CD14-positive monocyte (primary cell): Measurements from ENCODE around the gene ARID1B. TPM values are rescaled to one million over a fixed set of nuclear protein-coding genes. Genes with fewer than 3 reads are reported as not detected.

Experiments used
- DNase-seq, 3 donors: peaks; one replicate each; pipeline ENCODE4 v3.0.0-alpha.2; 2011 to 2022
- H2AFZ ChIP-seq: 2 replicates; pipeline ENCODE4 v1.6.0; 2012; ENCODE audit warnings: mild to moderate bottlenecking, low read depth, low read length, inconsistent platforms; ENCODE audit not compliant: insufficient read depth, poor library complexity, severe bottlenecking
- H3K27ac ChIP-seq, 2 donors: 1 replicate in 1 of 2; 2 replicates in 1 of 2; pipeline ENCODE4 v1.5.1; 2012 to 2013; ENCODE audit warnings: low read length in 2 of 2, control low read depth in 1 of 2, inconsistent platforms in 1 of 2, low read depth in 1 of 2, mild to moderate bottlenecking in 1 of 2
- H3K27me3 ChIP-seq, 2 donors: one replicate each; pipeline versions ENCODE4 v1.6.0 to v1.6.1; 2011 to 2013; ENCODE audit warnings: low read length in 2 of 2; ENCODE audit not compliant: control insufficient read depth in 2 of 2, insufficient read depth in 2 of 2
- H3K36me3 ChIP-seq, 2 donors: replicated peaks in 1 of 2; 1 replicate in 1 of 2; 2 replicates in 1 of 2; pipeline versions ENCODE4 v1.5.1 to v1.6.1; 2012 to 2013; ENCODE audit warnings: low read length in 2 of 2, control low read depth in 1 of 2, inconsistent platforms in 1 of 2, mild to moderate bottlenecking in 1 of 2; ENCODE audit not compliant: insufficient read depth in 2 of 2, control insufficient read depth in 1 of 2
- H3K4me1 ChIP-seq, 2 donors: 1 replicate in 1 of 2; 2 replicates in 1 of 2; pipeline versions ENCODE4 v1.5.1 to v1.6.1; 2012 to 2013; ENCODE audit warnings: low read length in 2 of 2, control low read depth in 1 of 2, inconsistent platforms in 1 of 2, mild to moderate bottlenecking in 1 of 2, moderate library complexity in 1 of 2; ENCODE audit not compliant: insufficient read depth in 2 of 2, control insufficient read depth in 1 of 2
- H3K4me2 ChIP-seq: replicated peaks from 2 replicates; pipeline ENCODE3; 2012; ENCODE audit warnings: low read length, moderate library complexity, mild to moderate bottlenecking; ENCODE audit not compliant: poor library complexity, severe bottlenecking; ENCODE audit errors: extremely low read depth
- H3K4me3 ChIP-seq, 3 experiments: fragments of 200-600 bp in 1 of 3; sonication (generic) in 1 of 3; replicated peaks in 1 of 3; 1 replicate in 2 of 3; 2 replicates in 1 of 3; pipeline ENCODE4 v1.5.1; 2011 to 2013; ENCODE audit warnings: low read length in 3 of 3, mild to moderate bottlenecking in 3 of 3, control low read depth in 2 of 3, low read depth in 2 of 3, inconsistent platforms in 1 of 3, moderate library complexity in 1 of 3
- H3K79me2 ChIP-seq: 2 replicates; pipeline ENCODE4 v1.6.0; 2012; ENCODE audit warnings: mild to moderate bottlenecking, control low read depth, inconsistent platforms, low read length, moderate library complexity; ENCODE audit not compliant: insufficient read depth
- H3K9ac ChIP-seq: 2 replicates; pipeline ENCODE4 v1.6.0; 2017; ENCODE audit warnings: low read length, mild to moderate bottlenecking; ENCODE audit not compliant: insufficient read depth, poor library complexity, severe bottlenecking
- H3K9me3 ChIP-seq, 2 donors: replicated peaks in 1 of 2; 1 replicate in 1 of 2; 2 replicates in 1 of 2; pipeline versions ENCODE4 v1.5.1 to v1.6.1; 2012 to 2013; ENCODE audit warnings: low read length in 2 of 2, control low read depth in 1 of 2; ENCODE audit not compliant: control insufficient read depth in 1 of 2, insufficient read depth in 1 of 2
- H4K20me1 ChIP-seq: 2 replicates; pipeline ENCODE4 v1.6.0; 2012; ENCODE audit warnings: mild to moderate bottlenecking, low read length, control low read depth, moderate library complexity; ENCODE audit not compliant: insufficient read depth
- H3K27ac Mint-ChIP-seq, 7 donors: one replicate each; pipeline ENCODE4 v1.8.0; 2020; ENCODE audit warnings: mild to moderate bottlenecking in 7 of 7, mixed read lengths in 7 of 7, moderate library complexity in 6 of 7, inconsistent platforms in 2 of 7
- H3K27me3 Mint-ChIP-seq, 3 donors: one replicate each; pipeline ENCODE4 v1.8.0; 2021 to 2022; ENCODE audit warnings: low read depth in 3 of 3, mild to moderate bottlenecking in 3 of 3, mixed read lengths in 3 of 3, moderate library complexity in 3 of 3, inconsistent platforms in 1 of 3
- H3K36me3 Mint-ChIP-seq, 2 donors: one replicate each; pipeline ENCODE4 v1.8.0; 2020; ENCODE audit warnings: mixed read lengths in 2 of 2, inconsistent platforms in 1 of 2, mild to moderate bottlenecking in 1 of 2
- H3K4me1 Mint-ChIP-seq: one replicate; pipeline ENCODE4 v1.8.0; 2020; ENCODE audit warnings: mild to moderate bottlenecking, mixed read lengths
- H3K4me3 Mint-ChIP-seq, 2 donors: one replicate each; pipeline ENCODE4 v1.8.0; 2020; ENCODE audit warnings: mild to moderate bottlenecking in 2 of 2, mixed read lengths in 2 of 2, moderate library complexity in 1 of 2
- H3K9me3 Mint-ChIP-seq, 7 donors: one replicate each; pipeline ENCODE4 v1.8.0; 2020 to 2022; ENCODE audit warnings: mixed read lengths in 7 of 7, mild to moderate bottlenecking in 6 of 7, moderate library complexity in 6 of 7, inconsistent platforms in 2 of 7
- CTCF ChIP-seq: fragments of 200-600 bp; IDR thresholded peaks from one replicate; pipeline ENCODE4 v1.8.0; 2022; ENCODE audit warnings: antibody characterized with exemption, mild to moderate bottlenecking
- WGBS: methylation state at CpG from one replicate; pipeline ENCODE4 v1.1.5; 2013; ENCODE audit warnings: missing lambda C conversion rate; ENCODE audit not compliant: insufficient coverage; 5-methylcytosine and 5-hydroxymethylcytosine counted together
- intact Hi-C, 2 donors: fragments of 100-400 bp; cut with micrococcal nuclease; formaldehyde crosslinking; loops; one replicate each; pipeline versions ENCODE4 v1.15.0 to v1.15.1; 2023
- polyA plus RNA-seq, 3 donors: library from polyadenylated mRNA; depleted of rRNA in 1 of 3; unstranded in 2 of 3; stranded (reverse) in 1 of 3; fragments of 300-500 nt in 2 of 3; fragments of >200 nt in 1 of 3; fragmentation: Illumina TruSeq in 2 of 3; gene quantifications; 1 replicate in 2 of 3; 2 replicates in 1 of 3; pipeline ENCODE4 v1.2.3, GENCODE V29; 2012 to 2021

ARID1B gene
- polyA plus RNA-seq, 3 donors: 3.2 to 22.1 (median 3.8) TPM

GRCh38 chr6:157017022-157017421 lies 239.8 kb downstream of the ARID1B start:
- no CpG with 5 or more reads among the region's 1 CpG for WGBS
- no peak overlapping the region for H3K27ac Mint-ChIP-seq
- TF ChIP-seq CTCF: no peak
- H3K27me3 Mint-ChIP-seq: no peaks in the 10 kb centered on the region
- Histone ChIP-seq H3K9me3 (no peaks in the 10 kb centered on the region), H3K4me3 (no peak overlapping the region), H4K20me1 (peaks cover 69% of the 10 kb centered on the region), H3K9ac (no peak overlapping the region), H3K79me2 (peaks cover 65% of the 10 kb centered on the region), H3K4me1 (peaks cover 18 to 21% of the 10 kb centered on the region in 2 donors), H2AFZ (no peak overlapping the region), H3K27ac (no peak overlapping the region), H3K36me3 (no peaks in the 10 kb centered on the region), H3K4me2 (no peak overlapping the region), H3K27me3 (no peaks in the 10 kb centered on the region)
- H3K4me3 Mint-ChIP-seq: no peak overlapping the region
- peaks cover 21% of the 10 kb centered on the region for H3K4me1 Mint-ChIP-seq
- DNase-seq: no peak
- no peaks in the 10 kb centered on the region for H3K9me3 Mint-ChIP-seq
- intact Hi-C loops: no loop called here
- H3K36me3 Mint-ChIP-seq: no peaks in the 10 kb centered on the region

GRCh38 chr6:157017861-157018260 lies 240.7 kb downstream of the ARID1B start:
- Mint-ChIP-seq H3K27me3 (no peaks in the 10 kb centered on the region), H3K9me3 (no peaks in the 10 kb centered on the region), H3K4me1 (peaks cover 26% of the 10 kb centered on the region), H3K4me3 (no peak overlapping the region), H3K36me3 (no peaks in the 10 kb centered on the region), H3K27ac (peak overlapping the region in 1 of 7 donors; percentile 24)
- Histone ChIP-seq H2AFZ (no peak overlapping the region), H3K9me3 (no peaks in the 10 kb centered on the region), H3K27ac (no peak overlapping the region), H3K4me1 (peaks cover 24 to 27% of the 10 kb centered on the region in 2 donors), H3K4me2 (no peak overlapping the region), H3K79me2 (peaks cover 63% of the 10 kb centered on the region), H4K20me1 (peaks cover 69% of the 10 kb centered on the region), H3K9ac (no peak overlapping the region), H3K4me3 (no peak overlapping the region), H3K36me3 (no peaks in the 10 kb centered on the region), H3K27me3 (no peaks in the 10 kb centered on the region)
- intact Hi-C loops: no loop called here
- DNase-seq: no peak
- no peak for TF ChIP-seq CTCF
